H4 (cell line): ENCODE results near the gene C1D. TPM values are rescaled to one million over a fixed set of nuclear protein-coding genes. Genes with fewer than 3 reads are reported as not detected.

Source experiments
- DNase-seq: peaks from one replicate; pipeline ENCODE4 v3.0.0-alpha.2; 2015; ENCODE audit warnings: low spot score
- total RNA-seq: library from RNA; depleted of rRNA; stranded (reverse); fragments of >200 nt; shearing (Covaris generic); gene quantifications from 2 replicates; pipeline ENCODE4 v1.2.3, GENCODE V29; 2014

Gene C1D
- total RNA-seq, 1 experiment from 2014 or later, result 77.6 TPM

GRCh38 chr2:68057658-68058396 lies 5.0 kb downstream of the C1D start:
- no peak for DNase-seq

- no peak for DNase-seq
Observed at GRCh38 chr2:68052717-68053422, 9.9 kb downstream of the C1D start.

- no peak for DNase-seq
Observed at GRCh38 chr2:68050353-68050752, 12.5 kb downstream of the C1D start.

- no peak for DNase-seq
Observed at GRCh38 chr2:68046642-68047240, 16.1 kb downstream of the C1D start.

- no peak for DNase-seq
Observed at GRCh38 chr2:68046224-68046623, 16.6 kb downstream of the C1D start.

GRCh38 chr2:68045342-68045741 lies 17.5 kb downstream of the C1D start:
- DNase-seq, result no peak

GRCh38 chr2:68044099-68044498 lies 18.7 kb downstream of the C1D start:
- DNase-seq, result no peak

- DNase-seq, result no peak
Observed at GRCh38 chr2:68043695-68044094, 19.1 kb downstream of the C1D start.

GRCh38 chr2:68043032-68043431 lies 19.8 kb downstream of the C1D start:
- DNase-seq, result no peak

- no peak for DNase-seq
Observed at GRCh38 chr2:68041704-68042245, 21.0 kb downstream of the C1D start.

GRCh38 chr2:68040078-68040477 lies 22.7 kb downstream of the C1D start:
- no peak for DNase-seq

GRCh38 chr2:68039317-68039716 lies 23.5 kb downstream of the C1D start:
- no peak for DNase-seq

GRCh38 chr2:68032702-68033101 lies 30.1 kb downstream of the C1D start:
- DNase-seq, result no peak

- DNase-seq, result peak; percentile 53
Observed at GRCh38 chr2:68031542-68032160, 31.2 kb downstream of the C1D start.

GRCh38 chr2:68031043-68031442 lies 31.8 kb downstream of the C1D start:
- DNase-seq, result no peak

- DNase-seq, result no peak
Observed at GRCh38 chr2:68030529-68030928, 32.3 kb downstream of the C1D start.

GRCh38 chr2:68027959-68028358 lies 34.8 kb downstream of the C1D start:
- no peak for DNase-seq

GRCh38 chr2:68024450-68024849 lies 38.4 kb downstream of the C1D start:
- DNase-seq, result no peak

- DNase-seq, result no peak
Observed at GRCh38 chr2:68023904-68024303, 38.9 kb downstream of the C1D start.

GRCh38 chr2:68018727-68019126 lies 44.1 kb downstream of the C1D start:
- DNase-seq, result no peak

- no peak for DNase-seq
Observed at GRCh38 chr2:68009526-68009925, 53.3 kb downstream of the C1D start.

- DNase-seq, result no peak
Observed at GRCh38 chr2:68000170-68000825, 62.5 kb downstream of the C1D start.
